Panc1 (cell line): ENCODE results near the gene BLCAP. TPM values are rescaled to one million over a fixed set of nuclear protein-coding genes. Genes with fewer than 3 reads are reported as not detected.
A peak's percentile ranks its signal among the peaks of the same experiment; 100 is the strongest.

Experiments used
- ATAC-seq: fragments of 200-7000 bp; cut with Tn5 transposase; 2 replicates; pipeline ENCODE4 v1.9.1; 2020; ENCODE audit warnings: mild to moderate bottlenecking, moderate library complexity
- BruUV-seq: library from RNA; stranded (reverse); fragments of 400-500 nt; replicated peaks from 2 replicates; lab custom pipeline; 2021; lab: Mats Ljungman, UMichigan
- CTCF ChIA-PET: fragments of 300-600 bp; sonication (Branson Sonifier 250); formaldehyde crosslinking; loops from one replicate; lab custom pipeline; 2022; ENCODE audit warnings: antibody characterized with exemption; lab: Charles Lee
- POLR2A ChIA-PET: fragments of 300-600 bp; sonication (Branson Sonifier 250); formaldehyde crosslinking; loops from one replicate; lab custom pipeline; 2022; ENCODE audit warnings: antibody characterized with exemption; lab: Charles Lee
- DNase-seq: peaks from one replicate; pipeline ENCODE4 v3.0.0-alpha.2; 2010; ENCODE audit warnings: low read depth, low spot score
- H3K27ac ChIP-seq: 2 replicates; pipeline ENCODE4 v1.5.1; 2011; ENCODE audit warnings: mild to moderate bottlenecking, low read length, inconsistent platforms
- H3K27me3 ChIP-seq: fragments of 200-500 bp; sonication (Bioruptor generic); 2 replicates; pipeline ENCODE4 v1.6.0; 2014; ENCODE audit warnings: low read length, inconsistent platforms; ENCODE audit not compliant: control insufficient read depth, insufficient read depth
- H3K36me3 ChIP-seq: fragments of 200-500 bp; sonication (Bioruptor generic); 2 replicates; pipeline ENCODE4 v1.5.1; 2014; ENCODE audit warnings: inconsistent platforms, mild to moderate bottlenecking, low read length, moderate library complexity; ENCODE audit not compliant: control insufficient read depth, insufficient read depth
- H3K4me1 ChIP-seq: 2 replicates; pipeline ENCODE4 v1.5.1; 2011; ENCODE audit warnings: inconsistent platforms, mild to moderate bottlenecking, low read length, moderate library complexity; ENCODE audit not compliant: control insufficient read depth, insufficient read depth
- H3K4me3 ChIP-seq, 2 experiments: 2 replicates each; pipeline ENCODE4 v1.5.1; 2011 to 2012; ENCODE audit warnings: low read depth in 2 of 2, low read length in 2 of 2, mild to moderate bottlenecking in 2 of 2, inconsistent platforms in 1 of 2, moderate library complexity in 1 of 2
- H3K9me3 ChIP-seq: fragments of 200-500 bp; sonication (Bioruptor generic); 2 replicates; pipeline ENCODE4 v1.5.1; 2014; ENCODE audit warnings: low read depth, mild to moderate bottlenecking, inconsistent platforms, low read length, moderate library complexity; ENCODE audit not compliant: control insufficient read depth, insufficient read depth
- POLR2AphosphoS5 ChIP-seq: IDR thresholded peaks from 2 replicates; pipeline ENCODE4 v1.6.1; 2012; ENCODE audit warnings: mild to moderate bottlenecking, low read depth, low read length, moderate library complexity
- SIN3A ChIP-seq: IDR thresholded peaks from 2 replicates; pipeline ENCODE4 v1.6.1; 2012; ENCODE audit warnings: low read depth, mild to moderate bottlenecking, low read length, moderate library complexity, borderline replicate concordance; ENCODE audit not compliant: insufficient read depth
- TCF7L2 ChIP-seq: IDR thresholded peaks from 2 replicates; pipeline ENCODE4 v1.6.1; 2011; ENCODE audit warnings: mild to moderate bottlenecking, low read depth, low read length, inconsistent platforms
- in situ Hi-C: cut with HindIII; loops from 2 replicates; pipeline ENCODE4 v1.10.0; 2016; ENCODE audit warnings: low sequenced_read_pairs, low pct_unique_long_range_greater_than_20kb
- intact Hi-C: fragments of 100-400 bp; cut with micrococcal nuclease; formaldehyde crosslinking; loops from one replicate; pipeline ENCODE4 v1.10.0; 2022; ENCODE audit not compliant: unreplicated experiment
- total RNA-seq: library from RNA; stranded (reverse); gene quantifications from one replicate; pipeline ENCODE4 v1.2.1, GENCODE V29; 2021; ENCODE audit not compliant: unreplicated experiment
- TF ChIP-seq, protein P1 (sequence below): fragments of 450-650 bp; IDR thresholded peaks from 2 replicates; pipeline ENCODE4 v1.5.1; 2017; ENCODE audit warnings: mild to moderate bottlenecking
- TF ChIP-seq, protein P2 (sequence below), 2 experiments: IDR thresholded peaks; 2 replicates each; pipeline ENCODE4 v1.6.1; 2011 to 2012; ENCODE audit warnings: low read depth in 2 of 2, control low read depth in 1 of 2, low read length in 1 of 2, mild to moderate bottlenecking in 1 of 2, moderate library complexity in 1 of 2; ENCODE audit not compliant: insufficient read depth in 1 of 2

The BLCAP gene
- total RNA-seq, 1 experiment from 2014 or later = 50.1 TPM

DNA sequence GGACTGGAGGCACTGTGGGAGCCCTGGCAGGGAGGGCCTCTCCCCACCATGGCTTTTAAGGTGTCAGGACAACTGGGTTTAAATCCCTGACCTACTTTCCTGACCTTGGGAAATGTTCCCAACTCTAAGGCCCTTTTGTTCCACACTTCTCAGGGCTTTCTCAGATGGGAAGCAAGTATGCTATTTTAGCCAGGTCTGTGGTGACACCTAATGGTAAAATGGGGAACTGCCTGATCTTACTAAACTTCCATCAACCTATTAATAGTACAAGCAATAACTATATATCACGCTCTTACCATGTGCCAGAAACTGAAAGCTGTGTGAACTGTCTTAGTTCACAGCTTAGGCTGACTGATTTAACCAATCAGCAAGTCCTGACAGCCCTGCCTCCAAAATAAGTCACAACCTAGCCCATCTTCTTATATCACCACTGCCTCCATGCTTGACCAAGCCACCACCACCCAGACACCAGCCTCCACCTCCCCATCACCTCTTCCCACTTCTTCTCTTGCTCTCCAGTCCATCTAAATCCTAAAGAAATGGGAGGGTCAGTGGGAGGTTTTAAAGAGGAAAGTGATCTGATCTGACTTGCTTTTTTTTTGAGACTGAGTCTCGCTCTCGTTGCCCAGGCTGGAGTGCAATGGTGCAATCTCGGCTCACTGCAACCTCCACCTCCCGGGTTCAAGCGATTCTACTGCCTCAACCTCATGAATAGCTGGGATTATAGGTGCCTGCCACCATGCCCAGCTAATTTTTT is 6.9 kb upstream of the BLCAP start:
- H3K27ac ChIP-seq = no peak overlapping the region
- ATAC-seq (peak; percentile 94), DNase-seq (peak; percentile 86)
- no peaks in the 10 kb centered on the region; the same call in 1 of the 2 replicates for H3K4me1 ChIP-seq
- BruUV-seq = no TSS peak
- in situ Hi-C loops = no loop called here
- H3K4me3 ChIP-seq = no peak overlapping the region
- H3K9me3 ChIP-seq = no peaks in the 10 kb centered on the region
- H3K27me3 ChIP-seq = no peaks in the 10 kb centered on the region
- TF ChIP-seq, protein P1, sequence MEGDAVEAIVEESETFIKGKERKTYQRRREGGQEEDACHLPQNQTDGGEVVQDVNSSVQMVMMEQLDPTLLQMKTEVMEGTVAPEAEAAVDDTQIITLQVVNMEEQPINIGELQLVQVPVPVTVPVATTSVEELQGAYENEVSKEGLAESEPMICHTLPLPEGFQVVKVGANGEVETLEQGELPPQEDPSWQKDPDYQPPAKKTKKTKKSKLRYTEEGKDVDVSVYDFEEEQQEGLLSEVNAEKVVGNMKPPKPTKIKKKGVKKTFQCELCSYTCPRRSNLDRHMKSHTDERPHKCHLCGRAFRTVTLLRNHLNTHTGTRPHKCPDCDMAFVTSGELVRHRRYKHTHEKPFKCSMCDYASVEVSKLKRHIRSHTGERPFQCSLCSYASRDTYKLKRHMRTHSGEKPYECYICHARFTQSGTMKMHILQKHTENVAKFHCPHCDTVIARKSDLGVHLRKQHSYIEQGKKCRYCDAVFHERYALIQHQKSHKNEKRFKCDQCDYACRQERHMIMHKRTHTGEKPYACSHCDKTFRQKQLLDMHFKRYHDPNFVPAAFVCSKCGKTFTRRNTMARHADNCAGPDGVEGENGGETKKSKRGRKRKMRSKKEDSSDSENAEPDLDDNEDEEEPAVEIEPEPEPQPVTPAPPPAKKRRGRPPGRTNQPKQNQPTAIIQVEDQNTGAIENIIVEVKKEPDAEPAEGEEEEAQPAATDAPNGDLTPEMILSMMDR = peak; percentile 86
- no peak for TF ChIP-seq POLR2AphosphoS5
- no peaks in the 10 kb centered on the region for H3K36me3 ChIP-seq
- ChIA-PET POLR2A (no interaction called here), CTCF (no interaction called here)
- intact Hi-C loops = loop anchor here (2.0 to 5.0 kb wide), 3 partner anchors 252 to 336 kb away; no protein-coding TSS in a partner anchor

DNA sequence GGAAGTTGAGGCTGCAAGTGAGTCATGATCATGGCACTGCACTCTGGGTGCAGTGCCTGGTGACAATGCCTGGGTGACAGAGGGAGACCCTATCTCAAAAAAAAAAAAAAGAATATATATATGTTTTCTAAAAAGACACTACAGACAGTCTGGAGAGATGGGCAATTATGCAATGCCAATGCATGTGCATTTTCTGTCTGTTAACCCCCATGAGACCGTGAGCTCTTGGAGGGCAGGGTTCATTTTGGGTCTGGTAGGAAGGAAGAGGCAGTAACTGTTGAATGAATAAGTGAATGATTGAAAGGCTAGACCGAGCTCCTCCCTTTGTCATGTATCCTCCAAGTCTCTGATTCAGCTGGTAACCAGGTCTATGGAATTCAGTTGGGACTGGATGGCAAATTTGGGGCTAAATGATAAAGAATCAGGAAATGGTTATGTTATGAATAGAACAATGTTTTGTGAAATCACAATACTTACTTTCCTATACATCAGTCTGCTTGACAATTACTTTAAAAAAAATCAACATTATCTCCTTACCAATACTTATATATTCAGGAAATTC is 5.6 kb upstream of the BLCAP start:
- Histone ChIP-seq H3K27me3 (no peaks in the 10 kb centered on the region), H3K27ac (no peak overlapping the region), H3K4me3 (no peak overlapping the region), H3K36me3 (peaks cover 1% of the 10 kb centered on the region; the same call in 1 of the 2 replicates), H3K9me3 (no peaks in the 10 kb centered on the region), H3K4me1 (peaks cover 4% of the 10 kb centered on the region; the same call in 1 of the 2 replicates)
- no peak for DNase-seq
- TF ChIP-seq, protein P1 = no peak
- BruUV-seq = no TSS peak
- CTCF ChIA-PET = interaction anchor here (0.7 kb wide), 1 partner anchor 269 kb away, joined by 3 read pairs; no protein-coding TSS in a partner anchor
- intact Hi-C loops (loop anchor here (5.0 kb wide), 2 partner anchors 251 to 266 kb away; no protein-coding TSS in a partner anchor), in situ Hi-C loops (no loop called here)
- POLR2A ChIA-PET = no interaction called here
- no peak for ATAC-seq

DNA sequence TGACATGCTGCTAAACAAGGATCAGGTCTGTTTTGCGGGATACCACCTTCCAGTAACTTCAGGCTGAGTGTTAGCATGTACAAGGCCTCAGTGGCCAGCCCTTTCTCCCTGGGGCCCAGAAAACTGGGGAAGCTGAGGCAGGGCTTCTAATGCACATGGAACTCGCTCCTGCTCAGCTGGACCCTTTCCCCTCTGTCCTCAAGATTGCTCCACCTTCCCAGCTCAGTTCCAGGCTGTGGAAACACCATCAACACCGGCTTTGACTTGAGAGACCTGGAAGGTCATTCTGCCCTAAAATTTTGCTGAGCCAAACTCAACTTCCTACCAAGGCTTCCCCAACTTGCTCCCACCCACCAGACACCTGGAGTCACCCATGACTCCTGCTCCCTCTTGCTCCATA is 4.2 kb upstream of the BLCAP start:
- no TSS peak for BruUV-seq
- DNase-seq (no peak), ATAC-seq (no peak)
- no peak overlapping the region for H3K27ac ChIP-seq
- CTCF ChIA-PET = no interaction called here
- no peaks in the 10 kb centered on the region for H3K9me3 ChIP-seq
- intact Hi-C loops (loop anchor here (5.0 kb wide), 2 partner anchors 250 to 265 kb away; no protein-coding TSS in a partner anchor), in situ Hi-C loops (no loop called here)
- POLR2A ChIA-PET = no interaction called here
- H3K36me3 ChIP-seq = peaks cover 5% of the 10 kb centered on the region; the same call in 1 of the 2 replicates
- peaks cover 4% of the 10 kb centered on the region; the same call in 1 of the 2 replicates for H3K4me1 ChIP-seq
- TF ChIP-seq SIN3A (no peak), TCF7L2 (no peak), POLR2AphosphoS5 (no peak)
- TF ChIP-seq, protein P1 = no peak
- TF ChIP-seq, protein P2, sequence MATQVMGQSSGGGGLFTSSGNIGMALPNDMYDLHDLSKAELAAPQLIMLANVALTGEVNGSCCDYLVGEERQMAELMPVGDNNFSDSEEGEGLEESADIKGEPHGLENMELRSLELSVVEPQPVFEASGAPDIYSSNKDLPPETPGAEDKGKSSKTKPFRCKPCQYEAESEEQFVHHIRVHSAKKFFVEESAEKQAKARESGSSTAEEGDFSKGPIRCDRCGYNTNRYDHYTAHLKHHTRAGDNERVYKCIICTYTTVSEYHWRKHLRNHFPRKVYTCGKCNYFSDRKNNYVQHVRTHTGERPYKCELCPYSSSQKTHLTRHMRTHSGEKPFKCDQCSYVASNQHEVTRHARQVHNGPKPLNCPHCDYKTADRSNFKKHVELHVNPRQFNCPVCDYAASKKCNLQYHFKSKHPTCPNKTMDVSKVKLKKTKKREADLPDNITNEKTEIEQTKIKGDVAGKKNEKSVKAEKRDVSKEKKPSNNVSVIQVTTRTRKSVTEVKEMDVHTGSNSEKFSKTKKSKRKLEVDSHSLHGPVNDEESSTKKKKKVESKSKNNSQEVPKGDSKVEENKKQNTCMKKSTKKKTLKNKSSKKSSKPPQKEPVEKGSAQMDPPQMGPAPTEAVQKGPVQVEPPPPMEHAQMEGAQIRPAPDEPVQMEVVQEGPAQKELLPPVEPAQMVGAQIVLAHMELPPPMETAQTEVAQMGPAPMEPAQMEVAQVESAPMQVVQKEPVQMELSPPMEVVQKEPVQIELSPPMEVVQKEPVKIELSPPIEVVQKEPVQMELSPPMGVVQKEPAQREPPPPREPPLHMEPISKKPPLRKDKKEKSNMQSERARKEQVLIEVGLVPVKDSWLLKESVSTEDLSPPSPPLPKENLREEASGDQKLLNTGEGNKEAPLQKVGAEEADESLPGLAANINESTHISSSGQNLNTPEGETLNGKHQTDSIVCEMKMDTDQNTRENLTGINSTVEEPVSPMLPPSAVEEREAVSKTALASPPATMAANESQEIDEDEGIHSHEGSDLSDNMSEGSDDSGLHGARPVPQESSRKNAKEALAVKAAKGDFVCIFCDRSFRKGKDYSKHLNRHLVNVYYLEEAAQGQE (IDR thresholded peaks at IDR 0.05; ENCODE audit: insufficient read depth in 1 of 2, low read depth in 2 of 2, low read length in 1 of 2) = no peak
- H3K4me3 ChIP-seq = no peak overlapping the region
- no peaks in the 10 kb centered on the region for H3K27me3 ChIP-seq
